ENCODE results near the gene PPM1L.
"Not testable (repeated sequence)": the region's sequence is repeated elsewhere in the genome, so short reads cannot be mapped to it uniquely, and the experiment has no call there.

PPM1L gene

GRCh38 chr3:160977773-160978172 is 221.7 kb downstream of the PPM1L start:
- TF ChIP-seq CTCF (conservative IDR thresholded peaks at IDR 0.05; ENCODE audit: low read depth, low read length), result no peak
- no peak overlapping the region for H3K4me2 ChIP-seq

GRCh38 chr3:160980740-160981139 is 224.7 kb downstream of the PPM1L start:
- no peak for TF ChIP-seq CTCF (conservative IDR thresholded peaks at IDR 0.05; ENCODE audit: low read depth, low read length)
- Histone ChIP-seq H3K4me1 (ENCODE audit: low read depth, poor library complexity, severe bottlenecking) (peaks cover 7% of the 10 kb centered on the region), H3K4me3 (IDR thresholded peaks at IDR 0.05; ENCODE audit: insufficient read depth, low read depth, low read length) (no peak overlapping the region), H3K27me3 (ENCODE audit: insufficient read depth, low read depth) (no peaks in the 10 kb centered on the region), H3K27ac (no peak overlapping the region), H3K9ac (no peak overlapping the region), H3K4me2 (no peak overlapping the region), H4K20me1 (ENCODE audit: insufficient read depth) (no peaks in the 10 kb centered on the region), H3K36me3 (ENCODE audit: insufficient read depth) (no peaks in the 10 kb centered on the region), H2AFZ (ENCODE audit: low read depth) (no peak overlapping the region), H3K79me2 (ENCODE audit: insufficient read depth, low read depth) (no peaks in the 10 kb centered on the region)

More at GRCh38 chr3:160977773-160978172, 221.7 kb downstream of the PPM1L start:
- no peaks in the 10 kb centered on the region for H3K36me3 ChIP-seq (ENCODE audit: insufficient read depth)
- no peak overlapping the region for H2AFZ ChIP-seq (ENCODE audit: low read depth)
- H3K4me3 ChIP-seq (IDR thresholded peaks at IDR 0.05; ENCODE audit: insufficient read depth, low read depth, low read length), result no peak overlapping the region
- H3K27ac ChIP-seq, result no peak overlapping the region
- H3K79me2 ChIP-seq (ENCODE audit: insufficient read depth, low read depth), result no peaks in the 10 kb centered on the region
- no peak overlapping the region for H3K9ac ChIP-seq
- H3K4me1 ChIP-seq (ENCODE audit: low read depth, poor library complexity, severe bottlenecking), result peaks cover 11% of the 10 kb centered on the region
- no peaks in the 10 kb centered on the region for H4K20me1 ChIP-seq (ENCODE audit: insufficient read depth)
- no peaks in the 10 kb centered on the region for H3K27me3 ChIP-seq (ENCODE audit: insufficient read depth, low read depth)

DNA sequence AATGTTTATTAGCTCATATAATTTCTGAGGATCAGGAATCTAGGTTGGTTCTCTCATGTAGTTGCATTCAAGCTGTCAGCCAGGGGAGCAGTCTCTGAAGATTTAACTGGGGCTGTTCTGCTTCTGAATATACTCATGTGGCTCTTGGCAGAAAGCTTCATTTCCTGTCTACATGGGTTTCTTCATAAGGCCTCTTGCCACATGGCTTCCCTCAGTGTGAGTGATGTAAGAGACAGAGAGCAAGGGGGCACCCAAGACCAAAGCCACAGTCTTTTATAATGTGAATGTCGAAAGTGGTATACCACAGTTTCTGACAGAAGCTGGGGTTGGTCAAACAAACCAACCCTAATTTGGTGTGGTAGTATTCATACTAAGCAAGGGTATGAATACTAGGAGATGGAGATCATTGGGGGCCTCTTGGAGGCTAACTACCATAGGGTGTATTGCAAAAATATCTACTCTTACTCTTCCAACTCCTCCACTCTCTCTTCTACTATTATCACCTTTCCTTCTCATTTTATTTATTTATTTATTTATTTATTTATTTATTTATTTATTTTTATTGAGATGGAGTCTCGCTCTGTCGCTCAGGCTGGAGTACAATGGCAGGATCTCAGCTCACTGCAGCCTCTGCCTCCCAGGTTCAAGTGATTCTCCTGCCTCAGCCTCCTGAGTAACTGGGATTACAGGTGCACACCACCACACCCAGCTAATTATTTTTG is 225.3 kb downstream of the PPM1L start:
- no peak overlapping the region for H3K4me3 ChIP-seq (IDR thresholded peaks at IDR 0.05; ENCODE audit: insufficient read depth, low read depth, low read length)
- no peak overlapping the region for H3K9ac ChIP-seq

DNA sequence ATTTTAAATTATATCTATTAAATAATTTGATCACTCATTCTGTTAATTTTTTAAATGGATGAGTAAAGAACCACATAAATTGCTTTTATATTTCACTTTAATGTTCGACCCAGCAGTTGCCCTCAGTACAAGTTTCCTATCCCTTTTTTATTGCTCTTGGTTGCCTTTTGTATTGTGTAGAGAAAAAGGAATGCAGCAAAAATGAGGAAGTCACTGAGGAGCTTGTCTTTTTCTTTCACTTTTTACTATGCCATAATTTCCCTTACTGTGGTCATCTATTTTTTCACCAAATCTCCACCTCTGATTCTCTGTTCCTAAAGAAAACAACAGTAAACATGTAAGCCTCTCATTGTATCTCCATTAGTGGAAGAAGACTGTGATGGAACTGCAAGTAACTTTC is 226.5 kb downstream of the PPM1L start:
- no peak for TF ChIP-seq CTCF (conservative IDR thresholded peaks at IDR 0.05; ENCODE audit: low read depth, low read length)
- Histone ChIP-seq H3K4me2 (no peak overlapping the region), H3K27me3 (ENCODE audit: insufficient read depth, low read depth) (no peaks in the 10 kb centered on the region), H4K20me1 (ENCODE audit: insufficient read depth) (no peaks in the 10 kb centered on the region), H2AFZ (ENCODE audit: low read depth) (no peak overlapping the region), H3K27ac (no peak overlapping the region), H3K4me3 (IDR thresholded peaks at IDR 0.05; ENCODE audit: insufficient read depth, low read depth, low read length) (no peak overlapping the region), H3K9ac (no peak overlapping the region), H3K36me3 (ENCODE audit: insufficient read depth) (no peaks in the 10 kb centered on the region), H3K79me2 (ENCODE audit: insufficient read depth, low read depth) (no peaks in the 10 kb centered on the region), H3K4me1 (ENCODE audit: low read depth, poor library complexity, severe bottlenecking) (peaks cover 7% of the 10 kb centered on the region)

More for the DNA sequence above, 225.3 kb downstream of the PPM1L start:
- Histone ChIP-seq H3K27me3 (ENCODE audit: insufficient read depth, low read depth) (no peaks in the 10 kb centered on the region), H2AFZ (ENCODE audit: low read depth) (no peak overlapping the region), H3K4me2 (no peak overlapping the region), H3K27ac (no peak overlapping the region), H3K79me2 (ENCODE audit: insufficient read depth, low read depth) (no peaks in the 10 kb centered on the region), H4K20me1 (ENCODE audit: insufficient read depth) (no peaks in the 10 kb centered on the region), H3K36me3 (ENCODE audit: insufficient read depth) (no peaks in the 10 kb centered on the region), H3K4me1 (ENCODE audit: low read depth, poor library complexity, severe bottlenecking) (peaks cover 7% of the 10 kb centered on the region)
- TF ChIP-seq CTCF (conservative IDR thresholded peaks at IDR 0.05; ENCODE audit: low read depth, low read length), result no peak

- not testable (repeated sequence) for H2AFZ ChIP-seq (ENCODE audit: low read depth); H3K4me1 ChIP-seq (ENCODE audit: low read depth, poor library complexity, severe bottlenecking); H3K79me2 ChIP-seq (ENCODE audit: insufficient read depth, low read depth); H3K27me3 ChIP-seq (ENCODE audit: insufficient read depth, low read depth); H3K4me2 ChIP-seq; H3K4me3 ChIP-seq (IDR thresholded peaks at IDR 0.05; ENCODE audit: insufficient read depth, low read depth, low read length); H3K27ac ChIP-seq; H3K36me3 ChIP-seq (ENCODE audit: insufficient read depth); H4K20me1 ChIP-seq (ENCODE audit: insufficient read depth); H3K9ac ChIP-seq
These were observed 227.9 kb downstream of the PPM1L start for GRCh38 chr3:160983900-160984299.

Measured in KMS-11 (cell line).